ENCODE results near the gene HNRNPAB. TPM values are rescaled to one million over a fixed set of nuclear protein-coding genes. Genes with fewer than 3 reads are reported as not detected.
A peak's percentile ranks its signal among the peaks of the same experiment; 100 is the strongest.

The HNRNPAB gene
- total RNA-seq, 1 donor = 63.5 TPM

GRCh38 chr5:178234121-178234749 is 29.9 kb downstream of the HNRNPAB start:
- TF ChIP-seq CTCF (IDR thresholded peaks at IDR 0.05; ENCODE audit: insufficient read depth, low read depth, low read length) = no peak

GRCh38 chr5:178234750-178235587 is 30.6 kb downstream of the HNRNPAB start:
- peak; percentile 60 for DNase-seq (ENCODE audit: low read depth)
- TF ChIP-seq CTCF (IDR thresholded peaks at IDR 0.05; ENCODE audit: insufficient read depth, low read depth, low read length) = peak; percentile 80
- no peak overlapping the region for H3K4me3 ChIP-seq (ENCODE audit: low read depth, low read length)

More at GRCh38 chr5:178234121-178234749, 29.9 kb downstream of the HNRNPAB start:
- no peak overlapping the region for H3K4me3 ChIP-seq (ENCODE audit: low read depth, low read length)
- DNase-seq (ENCODE audit: low read depth) = no peak

- no peak for DNase-seq (ENCODE audit: low read depth)
- no peak for TF ChIP-seq CTCF (IDR thresholded peaks at IDR 0.05; ENCODE audit: insufficient read depth, low read depth, low read length)
- no peak overlapping the region for H3K4me3 ChIP-seq (ENCODE audit: low read depth, low read length)
Measured at GRCh38 chr5:178235588-178235974, 31.2 kb downstream of the HNRNPAB start.

GRCh38 chr5:178236126-178236525 is 31.8 kb downstream of the HNRNPAB start:
- DNase-seq (ENCODE audit: low read depth) = no peak
- TF ChIP-seq CTCF (IDR thresholded peaks at IDR 0.05; ENCODE audit: insufficient read depth, low read depth, low read length) = no peak
- H3K4me3 ChIP-seq (ENCODE audit: low read depth, low read length) = no peak overlapping the region

GRCh38 chr5:178236679-178237078 is 32.3 kb downstream of the HNRNPAB start:
- no peak overlapping the region for H3K4me3 ChIP-seq (ENCODE audit: low read depth, low read length)
- DNase-seq (ENCODE audit: low read depth) = no peak
- no peak for TF ChIP-seq CTCF (IDR thresholded peaks at IDR 0.05; ENCODE audit: insufficient read depth, low read depth, low read length)

GRCh38 chr5:178237431-178238312 is 33.3 kb downstream of the HNRNPAB start:
- no peak for DNase-seq (ENCODE audit: low read depth)
- no peak overlapping the region for H3K4me3 ChIP-seq (ENCODE audit: low read depth, low read length)
- no peak for TF ChIP-seq CTCF (IDR thresholded peaks at IDR 0.05; ENCODE audit: insufficient read depth, low read depth, low read length)
